HEK293 (cell line): ENCODE results near the gene RAD23B.

Experiments used
- CTCF ChIA-PET: fragments of 350-600 bp; formaldehyde crosslinking; extraction: SDS; loops from one replicate; lab custom pipeline; 2021; ENCODE audit warnings: antibody characterized with exemption; lab: Yijun Ruan, JAX
- POLR2A ChIA-PET: fragments of 300-600 bp; formaldehyde crosslinking; extraction: SDS; loops from one replicate; lab custom pipeline; 2020; ENCODE audit warnings: antibody characterized with exemption, inconsistent platforms; lab: Yijun Ruan, JAX
- H3K27ac ChIP-seq: fragments of 200-500 bp; sonication (Bioruptor generic); 2 replicates; pipeline ENCODE4 v1.5.1; 2014; ENCODE audit warnings: low read depth, low read length, control low read depth, inconsistent platforms; ENCODE audit errors: extremely low read depth
- H3K36me3 ChIP-seq, 2 experiments: fragments of 200-500 bp in 1 of 2; sonication (Bioruptor generic) in 1 of 2; 1 replicate in 1 of 2; 2 replicates in 1 of 2; pipeline ENCODE4 v1.5.1; 2014 to 2017; ENCODE audit warnings: inconsistent platforms in 2 of 2, low read length in 2 of 2; ENCODE audit not compliant: control insufficient read depth in 2 of 2, insufficient read depth in 1 of 2
- H3K4me1 ChIP-seq: fragments of 200-500 bp; sonication (Bioruptor generic); 2 replicates; pipeline ENCODE4 v1.5.1; 2014; ENCODE audit warnings: mild to moderate bottlenecking, low read length, inconsistent platforms; ENCODE audit not compliant: control insufficient read depth, insufficient read depth
- H3K4me3 ChIP-seq: 2 replicates; pipeline ENCODE4 v1.5.1; 2011; ENCODE audit warnings: low read depth, mild to moderate bottlenecking, control low read depth, low read length, moderate library complexity
- H3K9me3 ChIP-seq: fragments of 200-500 bp; sonication (Bioruptor generic); 2 replicates; pipeline ENCODE4 v1.5.1; 2014; ENCODE audit warnings: low read depth, low read length, inconsistent platforms; ENCODE audit not compliant: control insufficient read depth, insufficient read depth
- FEZF1 ChIP-seq: fragments of 450-650 bp; formaldehyde crosslinking; IDR thresholded peaks from 2 replicates; pipeline ENCODE4 v1.5.1; 2016; ENCODE audit warnings: missing biosample characterization, missing genetic modification characterization
- KLF1 ChIP-seq: fragments of 450-650 bp; formaldehyde crosslinking; IDR thresholded peaks from 2 replicates; pipeline ENCODE4 v1.5.1; 2016; ENCODE audit warnings: missing biosample characterization, missing genetic modification characterization
- KLF7 ChIP-seq: fragments of 450-650 bp; formaldehyde crosslinking; IDR thresholded peaks from 2 replicates; pipeline ENCODE4 v1.5.1; 2016; ENCODE audit warnings: missing biosample characterization, missing genetic modification characterization, borderline replicate concordance
- KLF8 ChIP-seq: fragments of 450-650 bp; formaldehyde crosslinking; IDR thresholded peaks from 2 replicates; pipeline ENCODE4 v1.5.1; 2016; ENCODE audit warnings: missing biosample characterization, missing genetic modification characterization
- KLF9 ChIP-seq: fragments of 450-650 bp; formaldehyde crosslinking; IDR thresholded peaks from 2 replicates; pipeline ENCODE4 v1.5.1; 2016; ENCODE audit warnings: missing biosample characterization, missing genetic modification characterization, low read depth
- MYNN ChIP-seq: fragments of 450-650 bp; formaldehyde crosslinking; IDR thresholded peaks from 2 replicates; pipeline ENCODE4 v1.5.1; 2016; ENCODE audit warnings: missing biosample characterization, missing genetic modification characterization, borderline replicate concordance
- RBAK ChIP-seq: fragments of 450-650 bp; formaldehyde crosslinking; IDR thresholded peaks from 2 replicates; pipeline ENCODE4 v1.5.1; 2016; ENCODE audit warnings: missing biosample characterization, missing genetic modification characterization
- ZFP37 ChIP-seq: fragments of 450-650 bp; formaldehyde crosslinking; IDR thresholded peaks from 2 replicates; pipeline ENCODE4 v1.5.1; 2016; ENCODE audit warnings: missing biosample characterization, missing genetic modification characterization
- ZNF133 ChIP-seq: fragments of 450-650 bp; formaldehyde crosslinking; IDR thresholded peaks from 2 replicates; pipeline ENCODE4 v1.5.1; 2016; ENCODE audit warnings: missing biosample characterization, missing genetic modification characterization
- ZNF148 ChIP-seq: fragments of 450-650 bp; formaldehyde crosslinking; IDR thresholded peaks from 2 replicates; pipeline ENCODE4 v1.5.0; 2017; ENCODE audit warnings: missing biosample characterization, missing genetic modification characterization, borderline replicate concordance
- ZNF221 ChIP-seq: fragments of 450-650 bp; formaldehyde crosslinking; IDR thresholded peaks from 2 replicates; pipeline ENCODE4 v1.5.1; 2017; ENCODE audit warnings: missing biosample characterization, missing genetic modification characterization, borderline replicate concordance
- ZNF239 ChIP-seq: fragments of 450-650 bp; formaldehyde crosslinking; IDR thresholded peaks from 2 replicates; pipeline ENCODE4 v1.5.1; 2016; ENCODE audit warnings: missing biosample characterization, missing genetic modification characterization
- ZNF362 ChIP-seq: fragments of 450-650 bp; formaldehyde crosslinking; IDR thresholded peaks from 2 replicates; pipeline ENCODE4 v1.5.1; 2016; ENCODE audit warnings: missing biosample characterization, missing genetic modification characterization
- ZNF366 ChIP-seq: fragments of 450-650 bp; formaldehyde crosslinking; conservative IDR thresholded peaks from 2 replicates; pipeline ENCODE4 v1.5.1; 2016; ENCODE audit warnings: missing biosample characterization, missing genetic modification characterization
- ZNF530 ChIP-seq: fragments of 450-650 bp; formaldehyde crosslinking; IDR thresholded peaks from 2 replicates; pipeline ENCODE4 v1.5.1; 2016; ENCODE audit warnings: low read depth, missing biosample characterization, missing genetic modification characterization
- ZNF549 ChIP-seq: fragments of 450-650 bp; IDR thresholded peaks from 2 replicates; pipeline ENCODE4 v1.5.1; 2018; ENCODE audit warnings: missing biosample characterization, missing genetic modification characterization, mild to moderate bottlenecking, inconsistent platforms, moderate library complexity
- ZNF621 ChIP-seq: fragments of 450-650 bp; formaldehyde crosslinking; IDR thresholded peaks from 2 replicates; pipeline ENCODE4 v1.5.1; 2017; ENCODE audit warnings: missing biosample characterization, missing genetic modification characterization
- ZNF626 ChIP-seq: fragments of 450-650 bp; sonication (Bioruptor Pico); formaldehyde crosslinking; IDR thresholded peaks from 2 replicates; pipeline ENCODE4 v1.5.1; 2018; ENCODE audit warnings: missing biosample characterization, missing genetic modification characterization, inconsistent platforms
- ZNF692 ChIP-seq: fragments of 450-650 bp; formaldehyde crosslinking; IDR thresholded peaks from 2 replicates; pipeline ENCODE4 v1.5.1; 2016; ENCODE audit warnings: missing biosample characterization, missing genetic modification characterization
- ZNF704 ChIP-seq: fragments of 450-650 bp; formaldehyde crosslinking; IDR thresholded peaks from 2 replicates; pipeline ENCODE4 v1.5.1; 2016; ENCODE audit warnings: missing biosample characterization, missing genetic modification characterization
- ZSCAN30 ChIP-seq: fragments of 450-650 bp; IDR thresholded peaks from 2 replicates; pipeline ENCODE4 v1.5.1; 2018; ENCODE audit warnings: missing biosample characterization, mild to moderate bottlenecking, missing genetic modification characterization, moderate library complexity
- TF ChIP-seq, protein P1 (sequence below): fragments of 450-650 bp; formaldehyde crosslinking; IDR thresholded peaks from 2 replicates; pipeline ENCODE4 v1.5.1; 2017; ENCODE audit warnings: missing biosample characterization, missing genetic modification characterization
- TF ChIP-seq, protein P2 (sequence below): fragments of 450-650 bp; formaldehyde crosslinking; IDR thresholded peaks from 2 replicates; pipeline ENCODE4 v1.5.1; 2017; ENCODE audit warnings: missing biosample characterization, missing genetic modification characterization
- TF ChIP-seq, protein P3 (sequence below): fragments of 450-650 bp; formaldehyde crosslinking; IDR thresholded peaks from 2 replicates; pipeline ENCODE4 v1.5.1; 2016; ENCODE audit warnings: missing biosample characterization, missing genetic modification characterization, low read depth

RAD23B gene

GRCh38 chr9:107263289-107263688 lies 19.8 kb upstream of the RAD23B start:
- no peaks in the 10 kb centered on the region for H3K9me3 ChIP-seq
- ChIA-PET CTCF (no interaction called here), POLR2A (no interaction called here)
- no peak overlapping the region for H3K27ac ChIP-seq
- H3K4me3 ChIP-seq = no peak overlapping the region
- no peaks in the 10 kb centered on the region for H3K36me3 ChIP-seq
- TF ChIP-seq, protein P1, sequence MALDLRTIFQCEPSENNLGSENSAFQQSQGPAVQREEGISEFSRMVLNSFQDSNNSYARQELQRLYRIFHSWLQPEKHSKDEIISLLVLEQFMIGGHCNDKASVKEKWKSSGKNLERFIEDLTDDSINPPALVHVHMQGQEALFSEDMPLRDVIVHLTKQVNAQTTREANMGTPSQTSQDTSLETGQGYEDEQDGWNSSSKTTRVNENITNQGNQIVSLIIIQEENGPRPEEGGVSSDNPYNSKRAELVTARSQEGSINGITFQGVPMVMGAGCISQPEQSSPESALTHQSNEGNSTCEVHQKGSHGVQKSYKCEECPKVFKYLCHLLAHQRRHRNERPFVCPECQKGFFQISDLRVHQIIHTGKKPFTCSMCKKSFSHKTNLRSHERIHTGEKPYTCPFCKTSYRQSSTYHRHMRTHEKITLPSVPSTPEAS (tag by site-specific recombination) = no peak
- TF ChIP-seq, protein P2, sequence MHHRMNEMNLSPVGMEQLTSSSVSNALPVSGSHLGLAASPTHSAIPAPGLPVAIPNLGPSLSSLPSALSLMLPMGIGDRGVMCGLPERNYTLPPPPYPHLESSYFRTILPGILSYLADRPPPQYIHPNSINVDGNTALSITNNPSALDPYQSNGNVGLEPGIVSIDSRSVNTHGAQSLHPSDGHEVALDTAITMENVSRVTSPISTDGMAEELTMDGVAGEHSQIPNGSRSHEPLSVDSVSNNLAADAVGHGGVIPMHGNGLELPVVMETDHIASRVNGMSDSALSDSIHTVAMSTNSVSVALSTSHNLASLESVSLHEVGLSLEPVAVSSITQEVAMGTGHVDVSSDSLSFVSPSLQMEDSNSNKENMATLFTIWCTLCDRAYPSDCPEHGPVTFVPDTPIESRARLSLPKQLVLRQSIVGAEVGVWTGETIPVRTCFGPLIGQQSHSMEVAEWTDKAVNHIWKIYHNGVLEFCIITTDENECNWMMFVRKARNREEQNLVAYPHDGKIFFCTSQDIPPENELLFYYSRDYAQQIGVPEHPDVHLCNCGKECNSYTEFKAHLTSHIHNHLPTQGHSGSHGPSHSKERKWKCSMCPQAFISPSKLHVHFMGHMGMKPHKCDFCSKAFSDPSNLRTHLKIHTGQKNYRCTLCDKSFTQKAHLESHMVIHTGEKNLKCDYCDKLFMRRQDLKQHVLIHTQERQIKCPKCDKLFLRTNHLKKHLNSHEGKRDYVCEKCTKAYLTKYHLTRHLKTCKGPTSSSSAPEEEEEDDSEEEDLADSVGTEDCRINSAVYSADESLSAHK (tag by site-specific recombination) = no peak
- TF ChIP-seq ZNF148 = no peak
- no peak for TF ChIP-seq MYNN
- no peak for TF ChIP-seq ZNF366 (tag by site-specific recombination)
- TF ChIP-seq KLF9 (tag by site-specific recombination) = no peak
- TF ChIP-seq ZFP37 (tag by site-specific recombination) = no peak
- TF ChIP-seq KLF1 (tag by site-specific recombination) = no peak
- TF ChIP-seq, protein P3, sequence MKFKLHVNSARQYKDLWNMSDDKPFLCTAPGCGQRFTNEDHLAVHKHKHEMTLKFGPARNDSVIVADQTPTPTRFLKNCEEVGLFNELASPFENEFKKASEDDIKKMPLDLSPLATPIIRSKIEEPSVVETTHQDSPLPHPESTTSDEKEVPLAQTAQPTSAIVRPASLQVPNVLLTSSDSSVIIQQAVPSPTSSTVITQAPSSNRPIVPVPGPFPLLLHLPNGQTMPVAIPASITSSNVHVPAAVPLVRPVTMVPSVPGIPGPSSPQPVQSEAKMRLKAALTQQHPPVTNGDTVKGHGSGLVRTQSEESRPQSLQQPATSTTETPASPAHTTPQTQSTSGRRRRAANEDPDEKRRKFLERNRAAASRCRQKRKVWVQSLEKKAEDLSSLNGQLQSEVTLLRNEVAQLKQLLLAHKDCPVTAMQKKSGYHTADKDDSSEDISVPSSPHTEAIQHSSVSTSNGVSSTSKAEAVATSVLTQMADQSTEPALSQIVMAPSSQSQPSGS (tag by site-specific recombination) = no peak
- no peak for TF ChIP-seq ZNF692
- no peak for TF ChIP-seq ZNF362 (tag by site-specific recombination)
- TF ChIP-seq, all 188 proteins: peak for 0
- H3K4me1 ChIP-seq = no peaks in the 10 kb centered on the region

DNA sequence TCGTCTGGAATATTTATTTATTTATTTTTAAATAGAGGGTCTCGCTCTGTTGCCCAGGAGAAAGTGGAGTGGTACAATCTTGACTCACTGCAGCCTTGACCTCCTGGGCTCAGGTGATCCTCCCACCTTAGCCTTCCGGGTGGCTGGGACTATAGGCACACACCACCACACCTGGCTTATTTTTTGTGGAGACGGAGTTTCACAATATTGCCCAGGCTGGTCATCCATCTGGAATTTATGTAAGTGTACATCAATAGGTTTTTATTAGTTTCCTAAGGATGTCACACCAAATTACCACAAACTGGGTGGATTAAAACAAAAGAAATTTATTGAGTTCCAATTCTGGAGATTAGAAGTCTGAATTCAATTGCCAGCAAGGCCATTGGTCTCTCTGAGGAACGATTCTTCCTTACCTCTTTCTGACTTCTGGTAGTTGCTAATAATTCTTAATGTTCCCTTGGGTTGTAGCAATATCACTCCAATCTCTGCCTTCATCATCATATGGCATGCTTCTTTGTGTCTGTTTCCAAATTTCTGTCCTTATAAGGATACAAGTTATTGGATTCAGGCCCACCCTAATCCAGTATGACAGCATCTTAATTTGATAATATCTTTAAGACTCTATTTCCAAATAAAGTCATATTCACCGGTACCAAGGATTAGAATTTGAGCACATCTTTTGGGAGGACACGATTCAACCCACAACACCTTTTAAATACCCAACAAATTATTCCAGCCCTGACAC lies 16.3 kb upstream of the RAD23B start:
- ChIA-PET CTCF (no interaction called here), POLR2A (no interaction called here)
- H3K27ac ChIP-seq = no peak overlapping the region
- no peaks in the 10 kb centered on the region for H3K4me1 ChIP-seq
- no peaks in the 10 kb centered on the region for H3K36me3 ChIP-seq
- H3K9me3 ChIP-seq = no peaks in the 10 kb centered on the region
- no peak overlapping the region for H3K4me3 ChIP-seq
- TF ChIP-seq ZNF621 (tag by site-specific recombination) (no peak), ZSCAN30 (tag by site-specific recombination) (no peak), KLF8 (tag by site-specific recombination) (no peak), FEZF1 (tag by site-specific recombination) (no peak), KLF7 (tag by site-specific recombination) (no peak), ZNF239 (tag by site-specific recombination) (no peak), ZNF626 (no peak), ZNF221 (tag by site-specific recombination) (no peak), ZNF530 (tag by site-specific recombination) (no peak), RBAK (tag by site-specific recombination) (no peak), ZNF704 (tag by site-specific recombination) (no peak), KLF9 (tag by site-specific recombination) (no peak), ZNF133 (tag by site-specific recombination) (no peak), ZNF549 (no peak)
